GM21786 (cell line): ENCODE measurements around the gene LEMD3.

Experiments
- ATAC-seq: cut with Tn5 transposase; IDR thresholded peaks from one replicate; pipeline ENCODE4 v1.9.1; 2021; ENCODE audit not compliant: unreplicated experiment

Gene LEMD3

DNA sequence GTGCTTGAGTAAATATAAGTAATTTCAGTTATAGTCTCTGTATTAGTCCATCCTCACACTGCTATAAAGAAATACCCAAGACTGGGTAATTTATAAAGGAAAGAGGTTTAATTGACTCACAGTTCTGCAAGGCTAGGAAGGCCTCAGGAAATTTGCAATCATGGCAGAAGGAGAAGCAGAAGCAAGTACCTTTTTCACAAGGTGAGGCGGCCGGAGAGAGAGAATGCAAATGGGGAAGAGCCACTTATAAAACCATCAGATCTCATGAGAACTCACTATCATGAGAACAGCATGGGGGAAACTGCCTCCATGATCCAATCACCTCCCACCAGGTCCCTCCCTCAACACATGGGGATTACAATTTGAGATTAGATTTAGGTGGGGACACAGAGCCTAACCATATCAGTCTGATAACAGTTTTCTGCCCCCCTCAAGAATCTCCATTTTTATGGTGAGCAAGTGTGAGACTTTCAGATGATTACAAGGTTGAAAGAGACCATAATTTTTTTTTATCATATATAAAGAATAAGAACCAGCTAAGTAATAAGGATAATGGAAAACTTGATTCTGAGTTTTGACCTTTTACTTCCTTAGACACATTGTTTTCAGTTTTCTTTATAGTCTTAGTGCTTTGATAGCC is 35.6 kb downstream of the LEMD3 start:
- no peak for ATAC-seq

DNA sequence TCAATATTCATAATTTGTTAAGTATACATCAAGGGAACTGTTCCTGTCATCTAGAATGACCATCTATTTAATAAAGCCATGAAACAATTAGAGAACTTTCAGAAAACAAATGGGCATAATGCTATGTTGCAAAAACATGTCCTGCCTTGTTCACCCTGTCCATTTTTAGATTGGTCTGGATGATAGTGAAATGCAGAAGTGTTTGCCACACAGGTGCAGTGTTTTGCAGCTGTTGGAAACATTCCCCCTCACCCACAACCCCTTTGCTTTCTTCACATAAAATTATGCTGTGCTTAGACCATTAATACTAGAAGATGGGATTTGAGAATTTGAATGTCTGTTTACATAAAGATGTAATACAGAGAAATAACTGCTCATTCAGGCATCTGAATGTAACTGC is 36.5 kb downstream of the LEMD3 start:
- ATAC-seq = peak; percentile 34

DNA sequence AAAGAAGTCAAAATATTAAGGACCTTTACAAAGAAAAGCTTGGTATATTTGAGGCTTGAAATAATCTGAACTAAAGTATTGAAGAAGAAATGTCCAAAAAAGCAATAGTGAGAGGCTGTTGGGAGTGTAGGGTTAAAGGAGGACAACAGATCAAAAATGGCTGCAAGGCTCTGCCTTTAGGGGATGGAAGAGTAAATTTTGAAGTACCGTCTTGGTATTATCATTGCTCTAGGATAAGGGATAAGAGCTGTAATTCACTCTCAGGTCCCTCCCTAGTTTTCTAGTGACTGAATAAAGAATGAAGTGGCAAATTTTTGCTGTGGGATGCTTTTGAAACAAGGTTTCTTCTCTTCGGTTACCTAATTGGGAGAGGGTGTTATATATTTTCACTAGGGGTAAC is 38.7 kb downstream of the LEMD3 start:
- ATAC-seq = no peak

DNA sequence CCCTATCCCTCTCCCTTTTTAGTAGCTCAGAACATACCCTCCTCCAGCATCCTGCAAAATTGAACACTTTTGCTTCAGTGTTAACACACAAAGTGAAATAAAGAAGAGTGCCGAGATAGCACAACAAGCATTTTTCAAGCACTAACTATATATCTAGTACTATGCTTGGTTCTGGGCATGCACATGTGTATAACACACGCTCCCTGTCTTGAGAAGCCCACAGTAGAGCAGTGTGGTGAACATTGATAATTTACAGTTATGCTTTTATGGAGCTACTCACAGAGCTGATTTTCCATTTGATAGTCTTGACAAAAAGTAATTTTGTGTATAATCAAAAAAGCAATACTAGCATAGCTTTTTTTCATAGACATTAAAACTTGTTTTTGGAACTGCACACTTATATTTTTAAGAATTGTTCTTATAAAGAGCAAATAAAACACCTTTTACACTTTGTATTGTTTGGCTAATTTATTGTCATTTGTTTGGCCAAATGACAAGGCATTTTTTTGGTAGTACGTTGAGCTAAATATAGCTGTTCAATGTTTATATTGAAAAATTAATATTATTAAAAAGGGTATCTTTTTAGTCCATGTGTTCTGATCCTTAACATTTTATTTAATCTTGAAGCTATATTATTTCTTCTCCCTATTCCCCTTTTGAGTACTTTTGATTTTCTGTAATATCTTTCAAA is 39.7 kb downstream of the LEMD3 start:
- no peak for ATAC-seq

DNA sequence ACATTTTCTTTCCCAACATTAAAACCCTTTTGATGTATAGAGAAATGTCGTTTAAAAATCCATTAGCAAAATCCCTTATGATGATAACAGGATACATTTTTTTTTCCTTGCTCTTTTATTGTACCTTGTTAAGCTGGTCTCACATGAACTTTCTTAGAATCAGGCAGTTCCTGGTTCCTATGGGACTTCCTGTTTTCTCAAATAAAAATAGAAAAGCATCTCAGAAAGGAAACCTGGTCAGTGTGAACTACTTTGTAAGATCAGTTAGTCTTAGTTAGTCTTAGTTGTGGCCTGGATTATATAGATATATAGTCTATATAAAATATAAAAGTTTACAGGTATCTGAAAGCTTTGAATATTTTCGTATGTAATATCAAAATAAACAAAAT is 40.3 kb downstream of the LEMD3 start:
- ATAC-seq = peak; percentile 90

DNA sequence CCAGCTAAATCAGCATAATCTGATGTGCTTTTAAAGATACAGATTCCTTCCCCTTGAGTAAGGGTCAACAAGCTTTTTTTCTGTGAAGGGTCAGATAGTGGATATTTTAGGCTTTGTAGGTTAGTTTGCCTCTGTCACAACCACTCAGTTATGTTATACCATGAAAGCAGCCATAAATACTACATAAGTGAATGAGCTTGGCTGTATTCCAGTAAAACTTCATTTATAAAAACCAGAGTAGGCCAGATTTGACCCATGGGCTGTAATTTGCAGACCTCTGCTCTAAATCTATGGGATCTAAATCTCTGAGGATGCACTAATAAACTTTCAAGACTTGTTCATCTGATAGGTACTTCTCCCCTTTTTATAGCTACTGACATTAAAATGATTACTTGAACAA is 47.7 kb downstream of the LEMD3 start:
- no peak for ATAC-seq

DNA sequence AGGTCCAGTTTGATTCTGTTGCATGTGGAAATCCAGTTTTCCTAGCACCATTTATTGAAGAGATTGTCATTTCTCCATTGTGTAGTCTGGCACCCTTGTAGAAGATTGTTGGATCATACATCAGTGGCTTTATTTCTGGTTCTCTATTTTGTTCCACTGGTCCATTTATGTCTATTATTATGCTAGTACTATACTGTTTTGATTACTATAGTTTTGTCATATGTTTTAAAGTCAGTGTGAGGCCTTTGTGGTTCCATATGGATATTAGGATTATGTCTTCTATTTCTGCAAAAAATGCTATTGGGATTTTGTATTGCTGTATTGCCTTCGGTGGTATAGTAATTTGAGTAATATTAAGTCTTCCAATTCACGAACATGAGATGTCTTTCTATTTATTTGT is 51.4 kb downstream of the LEMD3 start:
- no peak for ATAC-seq

DNA sequence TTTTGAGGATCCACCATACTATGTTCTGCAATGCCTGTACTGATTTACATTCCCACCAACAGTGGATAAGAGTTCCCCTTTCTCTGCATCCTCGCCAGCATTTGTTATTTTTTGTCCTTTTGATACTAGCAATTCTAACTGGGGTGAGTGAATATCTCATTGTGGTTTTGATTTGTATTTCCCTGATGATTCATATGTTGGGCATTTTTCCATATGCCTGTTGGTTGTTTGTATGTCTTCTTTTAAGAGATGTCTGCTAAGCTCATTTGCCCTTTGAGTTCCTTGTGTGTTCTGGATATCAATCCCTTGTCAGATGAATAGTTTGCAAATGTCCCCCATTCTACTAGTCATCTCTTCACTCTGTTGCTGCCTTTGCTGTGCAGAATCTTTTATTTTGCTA is 60.1 kb downstream of the LEMD3 start:
- no peak for ATAC-seq

DNA sequence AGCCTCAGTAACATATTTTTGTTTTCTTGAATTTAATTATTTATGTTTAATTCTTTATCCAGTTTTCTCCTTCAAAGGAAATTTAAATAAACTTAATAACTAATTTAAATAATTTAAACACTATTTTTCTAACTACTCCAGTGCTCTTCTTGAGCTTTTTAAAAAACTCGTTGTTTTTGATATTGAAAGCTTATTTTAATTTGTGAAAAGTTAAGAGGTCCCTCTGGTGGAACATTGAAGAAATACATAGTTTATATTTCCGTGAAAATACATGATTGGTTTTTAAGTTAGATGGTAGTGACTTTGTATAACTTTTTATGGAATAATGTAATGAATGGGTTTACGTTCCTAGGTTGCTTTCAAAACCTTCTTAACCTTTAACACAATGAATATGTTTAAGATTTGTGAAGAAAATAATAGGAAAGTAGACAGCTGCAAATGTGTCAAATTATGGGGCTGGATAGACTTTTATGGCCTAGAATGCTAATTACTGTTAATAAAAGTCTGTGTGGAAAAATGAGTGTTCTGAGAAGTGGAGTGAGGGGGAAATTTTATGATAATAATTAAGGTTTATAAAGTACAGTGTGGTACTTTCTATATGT is 63.2 kb downstream of the LEMD3 start:
- ATAC-seq = no peak

DNA sequence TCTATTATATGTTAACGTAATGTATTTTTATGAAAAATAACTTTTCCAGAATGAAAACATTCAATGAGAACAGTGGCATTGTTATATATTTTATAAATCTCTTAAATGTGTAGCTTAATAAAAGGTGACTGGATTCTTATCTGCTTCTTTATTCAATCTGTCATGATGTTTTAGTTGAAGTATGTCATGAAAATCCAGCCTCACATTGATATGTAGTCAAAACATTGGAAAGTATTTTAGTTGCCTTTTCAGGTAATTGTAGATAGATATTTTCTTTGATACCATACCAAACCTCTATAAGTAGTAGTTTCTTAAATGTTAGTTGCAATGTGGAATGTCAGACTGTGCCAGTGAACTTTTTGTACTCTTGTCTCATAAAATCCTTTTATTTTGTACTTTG is 67.8 kb downstream of the LEMD3 start:
- no peak for ATAC-seq

DNA sequence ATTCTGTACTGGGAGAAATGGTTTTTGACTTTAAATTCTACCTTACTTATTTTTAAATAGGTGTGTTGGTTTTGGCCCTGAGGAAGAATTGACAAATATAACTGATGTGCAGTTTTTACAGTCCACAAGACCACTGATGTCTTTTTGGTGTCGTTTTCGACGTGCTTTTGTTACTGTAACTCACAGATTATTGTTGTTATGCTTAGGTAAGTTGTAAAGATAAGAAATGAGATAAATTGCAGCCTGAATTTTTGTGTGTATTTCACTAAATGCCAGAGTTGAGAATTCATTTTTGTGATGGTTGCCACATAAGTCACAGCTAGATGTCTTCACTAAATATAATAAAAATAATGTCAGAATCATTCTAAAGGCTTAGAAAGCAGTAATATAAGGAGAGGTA is 69.2 kb downstream of the LEMD3 start:
- no peak for ATAC-seq

DNA sequence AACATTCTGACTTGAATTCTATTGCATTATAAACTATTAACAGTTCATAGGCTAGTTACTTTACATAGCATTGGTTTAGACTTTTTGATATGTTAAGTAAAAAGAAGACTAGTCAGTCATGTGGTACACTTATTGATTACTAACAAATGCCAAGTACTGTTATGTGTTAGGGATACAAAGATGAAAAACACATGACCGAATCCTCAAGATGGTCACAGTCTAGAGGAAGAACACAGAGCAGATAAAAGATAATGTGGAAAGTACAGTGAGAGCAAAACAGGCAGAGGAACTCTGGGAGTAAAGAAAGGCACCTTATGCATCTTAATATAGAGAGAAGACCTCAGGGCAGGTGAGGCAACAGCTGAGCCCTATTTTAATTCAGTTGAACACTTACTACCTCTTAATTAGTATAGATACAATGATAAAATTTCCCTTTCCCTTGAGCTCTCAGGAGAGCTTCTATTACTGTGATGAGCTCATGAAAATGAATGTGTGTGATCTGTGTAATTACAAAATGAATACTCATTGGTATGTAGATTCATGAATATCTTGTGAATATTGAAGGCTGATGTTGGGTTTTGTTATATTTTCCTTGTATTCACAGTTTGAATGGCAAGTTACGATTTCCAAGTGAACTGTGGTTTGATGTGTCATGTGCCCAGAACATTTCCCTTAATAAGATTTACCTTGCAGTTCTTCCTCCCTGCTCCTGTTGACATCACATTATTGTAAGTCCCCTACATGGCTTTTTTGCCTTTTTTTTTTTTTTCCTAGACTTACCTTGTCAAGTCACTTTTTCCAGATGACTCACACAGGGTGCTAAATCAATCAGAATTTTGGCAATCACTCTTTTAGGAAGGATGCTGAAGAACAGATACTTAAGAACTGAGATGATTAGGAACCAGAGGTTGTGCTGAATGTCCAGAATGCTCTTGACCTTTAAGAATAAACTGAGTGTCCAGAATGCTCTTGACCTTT is 79.6 kb downstream of the LEMD3 start:
- ATAC-seq = no peak

DNA sequence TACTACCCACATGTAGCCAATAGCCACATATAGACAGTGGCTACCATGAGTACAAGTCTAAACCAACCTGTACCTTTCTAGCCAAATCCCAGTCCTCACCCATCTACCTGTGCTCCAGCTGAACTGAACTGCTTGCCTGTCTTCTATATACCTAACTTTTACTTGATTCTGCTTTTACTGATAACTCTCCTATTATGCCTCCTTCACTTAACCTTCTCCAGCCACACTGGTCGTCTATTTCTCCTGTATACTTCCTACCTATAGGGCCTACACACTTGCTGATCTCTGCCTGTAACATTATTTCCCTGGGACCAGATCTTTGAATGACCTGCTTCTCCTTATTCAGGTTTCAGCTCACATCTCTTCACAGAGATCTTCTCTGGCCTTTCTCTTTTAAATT is 83.1 kb downstream of the LEMD3 start:
- ATAC-seq = no peak

DNA sequence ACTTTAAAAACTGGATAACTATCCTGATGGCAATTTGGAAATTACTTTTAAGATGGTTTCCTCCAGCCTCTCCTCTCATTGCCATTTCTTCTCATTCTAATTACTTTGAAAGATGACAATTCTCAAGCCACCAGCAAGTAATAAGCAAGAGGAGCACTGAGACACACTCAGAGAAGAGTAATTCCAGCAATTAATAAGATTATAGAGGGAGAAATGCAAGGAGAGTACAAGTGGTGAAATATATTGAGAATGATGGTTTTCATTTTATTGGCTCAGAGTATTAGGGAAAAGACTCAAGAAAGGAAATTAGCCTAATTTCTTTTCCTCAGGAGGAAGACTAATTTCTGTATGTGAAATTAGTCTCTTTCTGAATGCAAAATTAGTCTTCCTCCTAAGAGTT is 88.6 kb downstream of the LEMD3 start:
- no peak for ATAC-seq

DNA sequence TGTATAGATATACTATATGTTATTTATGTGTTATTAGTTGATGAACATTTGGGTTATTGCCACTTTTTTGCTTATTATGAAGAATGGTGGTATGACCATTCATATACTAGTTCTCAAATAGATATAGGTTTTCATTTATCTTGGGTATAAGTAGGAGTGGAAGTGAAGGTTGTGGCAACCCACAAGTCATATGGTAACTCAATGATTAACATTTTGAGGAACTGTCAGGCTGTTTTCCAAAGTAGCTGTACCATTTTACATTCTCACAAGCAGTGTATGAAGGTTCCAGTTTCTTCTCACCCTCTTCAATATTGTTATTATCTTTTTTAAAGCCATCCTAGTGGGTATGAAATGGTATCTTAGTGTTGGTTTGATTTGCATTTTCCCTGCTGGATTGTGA is 90.1 kb downstream of the LEMD3 start:
- ATAC-seq = no peak

DNA sequence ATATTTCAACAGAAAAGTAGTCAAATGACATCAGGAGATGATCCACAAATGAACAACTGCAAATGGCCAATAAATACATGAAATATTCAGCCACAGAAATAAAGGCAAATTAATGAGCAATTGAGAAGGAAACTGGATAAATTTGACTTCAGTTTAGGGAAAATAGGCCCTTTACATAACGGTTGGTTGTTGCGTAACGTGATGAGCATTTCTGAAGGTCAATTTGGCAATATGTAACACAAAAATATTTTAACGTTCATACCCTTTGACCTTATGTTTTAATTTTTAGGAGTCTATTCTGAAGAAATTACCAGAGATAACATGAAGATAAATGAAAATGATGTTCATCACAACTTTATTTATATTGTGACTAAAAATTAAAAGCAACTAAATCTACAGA is 94.4 kb downstream of the LEMD3 start:
- no peak for ATAC-seq

DNA sequence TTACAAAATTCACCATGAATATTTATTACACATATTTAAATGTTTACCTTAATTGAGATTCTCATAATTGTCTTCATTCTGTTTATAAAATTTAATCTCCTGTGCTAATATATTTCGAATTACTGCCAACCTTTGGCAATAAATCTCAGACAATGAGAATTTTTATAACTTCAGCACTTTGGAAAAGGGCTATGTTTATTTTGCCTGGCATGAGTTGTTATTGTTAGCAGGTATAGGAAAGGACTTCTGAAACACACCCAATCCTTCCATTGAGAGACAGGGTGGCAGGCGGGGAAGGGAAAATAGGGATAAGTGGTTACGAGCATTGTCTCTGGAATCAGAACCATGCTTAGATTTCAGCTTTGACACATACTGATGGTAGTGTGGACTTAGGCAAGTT is 97.0 kb downstream of the LEMD3 start:
- no peak for ATAC-seq

DNA sequence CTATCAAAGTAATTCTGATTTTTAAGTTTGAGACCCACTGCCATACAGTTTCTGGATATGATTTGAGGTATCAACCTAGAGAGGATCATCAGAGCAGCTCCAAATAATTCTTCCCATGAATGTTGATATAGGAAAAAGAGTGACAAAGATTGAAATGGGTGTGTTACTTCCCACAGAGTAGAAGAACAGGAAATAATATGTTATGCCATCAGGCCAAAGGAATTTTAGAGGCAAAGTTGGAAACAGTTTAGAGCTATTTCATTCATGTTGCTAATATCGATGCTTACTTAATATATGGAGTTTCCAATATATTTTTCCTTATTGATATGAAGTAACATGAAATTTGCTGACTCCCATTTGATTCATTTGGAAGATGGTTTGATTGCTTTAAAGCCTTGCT is 100.2 kb downstream of the LEMD3 start:
- ATAC-seq = no peak

DNA sequence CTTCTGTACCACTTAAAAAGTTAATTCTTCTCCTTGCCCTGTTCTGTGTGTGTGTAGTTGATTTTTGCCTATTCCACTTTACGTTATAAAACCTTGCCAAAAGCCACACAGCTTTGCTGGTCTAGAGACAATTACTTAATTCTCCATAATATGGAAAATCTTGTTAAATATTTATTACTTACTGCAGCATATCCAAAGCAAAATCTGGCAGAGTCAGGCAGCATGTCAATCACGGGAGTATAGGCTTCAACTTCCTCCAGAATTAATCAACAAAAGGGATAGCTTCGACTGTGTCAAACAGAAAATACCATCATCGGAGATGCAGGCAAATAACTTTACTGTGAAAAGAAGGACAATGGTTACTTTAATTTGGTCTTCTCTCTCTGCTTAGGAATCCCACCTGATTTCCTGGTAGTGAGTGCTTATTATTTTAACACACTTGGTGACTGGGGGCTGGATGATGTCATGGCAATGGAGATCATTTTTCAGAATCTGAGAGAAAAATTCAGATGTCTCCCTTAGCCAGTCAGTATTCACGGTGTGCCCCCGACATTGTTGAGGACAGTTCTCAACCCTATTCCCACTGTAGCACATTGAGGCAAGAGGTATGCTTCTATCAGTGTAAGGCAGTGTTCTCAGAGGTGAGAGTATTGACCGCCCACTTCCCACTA is 105.4 kb downstream of the LEMD3 start:
- no peak for ATAC-seq

DNA sequence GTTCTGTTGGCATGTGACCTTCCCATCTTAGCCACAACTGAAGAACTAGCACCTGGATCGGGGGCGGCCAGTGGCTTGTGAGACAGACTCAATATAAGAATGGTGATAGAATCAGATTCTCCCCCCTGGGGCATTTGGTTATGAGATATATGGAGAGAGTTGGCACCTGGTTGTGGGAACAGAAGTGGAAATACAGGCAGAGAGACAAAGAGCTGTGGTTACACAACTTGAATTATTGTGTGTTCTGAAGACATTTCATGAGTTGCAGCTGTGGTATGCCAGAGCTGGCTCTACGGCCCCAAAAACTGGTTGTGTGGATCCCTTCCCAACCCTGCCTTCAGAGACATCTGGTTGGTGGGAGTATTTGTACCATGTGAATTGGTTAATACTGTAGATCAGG is 106.2 kb downstream of the LEMD3 start:
- ATAC-seq = no peak

DNA sequence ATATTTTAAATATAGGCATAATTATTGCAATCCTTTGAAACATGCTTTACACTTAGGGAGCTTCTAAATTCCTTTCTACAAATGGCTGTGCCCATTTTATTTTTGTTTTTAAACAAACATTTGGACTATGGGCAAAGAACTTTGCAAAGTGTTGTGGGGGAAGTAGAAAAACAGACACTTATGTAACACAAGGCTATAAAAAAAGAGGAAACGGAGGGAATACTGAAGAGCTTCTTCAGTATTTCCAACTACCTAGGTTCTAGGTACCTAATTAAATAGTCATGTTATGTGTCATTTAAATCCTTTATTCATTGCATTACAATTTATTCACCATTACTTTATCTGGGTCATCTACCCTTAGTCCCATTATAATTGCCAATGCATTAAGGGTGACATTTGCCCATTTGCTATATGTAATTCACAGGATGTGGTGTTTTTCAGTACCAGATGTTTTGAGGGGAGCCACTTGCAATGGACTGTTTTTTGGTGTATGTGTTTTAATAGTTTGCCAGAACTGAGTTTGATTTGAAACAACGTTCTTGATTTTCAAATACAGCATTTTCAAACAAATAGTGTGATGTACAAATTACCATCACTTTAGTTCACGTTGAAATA is 107.6 kb downstream of the LEMD3 start:
- ATAC-seq = no peak
